ENCODE data around the gene ADAM17.

Gene ADAM17

DNA sequence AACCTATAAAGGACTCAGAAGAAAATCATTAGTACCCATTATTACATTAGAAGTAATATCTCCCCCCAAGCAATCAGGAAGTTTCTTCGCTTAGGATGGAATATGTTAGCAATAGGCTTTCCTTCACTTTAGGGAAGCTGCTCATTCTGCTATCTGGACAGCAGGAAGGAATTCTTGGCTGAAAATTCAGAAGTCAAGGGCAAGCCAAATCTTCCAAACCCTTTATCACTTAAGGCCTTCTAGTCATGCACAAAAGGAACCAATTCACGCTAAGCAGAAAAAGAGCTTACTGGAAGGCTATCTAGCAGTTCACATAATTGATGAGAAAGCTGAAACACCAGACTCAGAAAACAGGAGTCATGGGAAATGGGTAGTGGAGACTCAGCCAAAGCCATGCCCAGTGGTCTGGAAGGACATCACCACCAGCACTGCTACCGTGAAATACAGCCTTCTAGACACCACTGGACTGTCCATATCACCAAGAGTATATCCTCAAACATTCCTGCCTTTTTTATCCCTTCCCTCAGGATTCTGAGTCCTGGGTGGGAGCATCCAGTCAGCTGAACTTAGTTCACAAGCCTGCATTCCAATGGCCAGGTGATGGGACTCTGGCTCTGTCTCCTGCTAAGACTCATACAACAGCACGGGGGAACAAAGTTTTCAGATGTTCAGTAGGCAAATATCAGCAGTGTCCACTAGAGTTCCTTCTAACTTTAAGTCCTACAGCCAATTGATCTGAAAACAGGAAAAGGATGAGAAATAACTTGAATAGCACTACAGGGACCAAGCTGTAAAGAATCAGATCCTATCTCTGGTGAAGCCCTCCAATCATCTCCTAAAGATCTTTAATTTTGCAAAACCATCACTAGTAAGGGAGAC is 14.8 kb upstream of the ADAM17 start:
- POLR2A ChIA-PET: interaction anchor here (0.7 kb wide), 1 partner anchor 11 kb away, joined by 4 read pairs; no protein-coding TSS in a partner anchor
- no peak for DNase-seq (ENCODE audit: extremely low spot score)
- CTCF ChIA-PET: interaction anchor here (0.8 to 2.5 kb wide), 8 partner anchors 9 to 55 kb away, joined by 3 to 7 read pairs (median 4); partner anchors contain the start of gene ADAM17
- TF ChIP-seq, protein P1, sequence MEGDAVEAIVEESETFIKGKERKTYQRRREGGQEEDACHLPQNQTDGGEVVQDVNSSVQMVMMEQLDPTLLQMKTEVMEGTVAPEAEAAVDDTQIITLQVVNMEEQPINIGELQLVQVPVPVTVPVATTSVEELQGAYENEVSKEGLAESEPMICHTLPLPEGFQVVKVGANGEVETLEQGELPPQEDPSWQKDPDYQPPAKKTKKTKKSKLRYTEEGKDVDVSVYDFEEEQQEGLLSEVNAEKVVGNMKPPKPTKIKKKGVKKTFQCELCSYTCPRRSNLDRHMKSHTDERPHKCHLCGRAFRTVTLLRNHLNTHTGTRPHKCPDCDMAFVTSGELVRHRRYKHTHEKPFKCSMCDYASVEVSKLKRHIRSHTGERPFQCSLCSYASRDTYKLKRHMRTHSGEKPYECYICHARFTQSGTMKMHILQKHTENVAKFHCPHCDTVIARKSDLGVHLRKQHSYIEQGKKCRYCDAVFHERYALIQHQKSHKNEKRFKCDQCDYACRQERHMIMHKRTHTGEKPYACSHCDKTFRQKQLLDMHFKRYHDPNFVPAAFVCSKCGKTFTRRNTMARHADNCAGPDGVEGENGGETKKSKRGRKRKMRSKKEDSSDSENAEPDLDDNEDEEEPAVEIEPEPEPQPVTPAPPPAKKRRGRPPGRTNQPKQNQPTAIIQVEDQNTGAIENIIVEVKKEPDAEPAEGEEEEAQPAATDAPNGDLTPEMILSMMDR (IDR thresholded peaks at IDR 0.05; ENCODE audit: control extremely low read depth, extremely low read depth, low read depth, missing control alignments): no peak

DNA sequence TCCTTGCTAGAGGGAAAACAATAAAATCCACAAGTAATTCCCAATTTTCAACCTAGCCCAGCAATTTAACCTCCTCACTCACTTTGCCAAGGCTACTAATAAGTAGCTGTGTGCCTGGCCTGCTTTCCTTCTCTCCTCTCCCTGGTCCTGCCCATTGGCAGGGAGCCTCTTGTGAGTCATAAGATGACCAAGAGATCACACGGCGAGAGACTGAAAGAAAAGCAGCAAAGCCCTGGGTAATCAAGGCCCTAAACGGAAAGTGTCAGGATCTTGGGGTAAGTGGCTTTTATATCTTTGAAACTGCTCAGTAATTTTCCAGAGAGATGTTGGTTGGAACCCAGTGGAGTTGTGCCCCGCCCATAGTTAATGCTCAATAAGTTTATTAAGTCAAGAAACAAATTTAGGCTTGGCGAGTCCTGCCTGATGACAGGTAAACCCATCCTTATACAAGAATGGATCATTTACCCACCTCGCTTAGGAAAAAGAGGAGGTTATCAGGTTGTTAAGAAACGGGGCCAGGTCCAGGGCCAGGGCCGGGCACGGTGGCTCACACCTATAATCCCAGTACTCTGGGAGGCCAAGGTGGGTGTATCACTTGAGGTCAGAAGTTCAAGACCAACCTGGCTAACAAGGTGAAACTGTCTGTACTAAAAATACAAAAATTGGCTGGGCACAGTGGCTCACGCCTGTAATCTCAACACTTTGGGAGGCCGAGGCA is 10.0 kb upstream of the ADAM17 start:
- CTCF ChIA-PET: no interaction called here
- DNase-seq (ENCODE audit: extremely low spot score): no peak
- TF ChIP-seq, protein P1 (IDR thresholded peaks at IDR 0.05; ENCODE audit: control extremely low read depth, extremely low read depth, low read depth, missing control alignments): no peak
- POLR2A ChIA-PET: no interaction called here

DNA sequence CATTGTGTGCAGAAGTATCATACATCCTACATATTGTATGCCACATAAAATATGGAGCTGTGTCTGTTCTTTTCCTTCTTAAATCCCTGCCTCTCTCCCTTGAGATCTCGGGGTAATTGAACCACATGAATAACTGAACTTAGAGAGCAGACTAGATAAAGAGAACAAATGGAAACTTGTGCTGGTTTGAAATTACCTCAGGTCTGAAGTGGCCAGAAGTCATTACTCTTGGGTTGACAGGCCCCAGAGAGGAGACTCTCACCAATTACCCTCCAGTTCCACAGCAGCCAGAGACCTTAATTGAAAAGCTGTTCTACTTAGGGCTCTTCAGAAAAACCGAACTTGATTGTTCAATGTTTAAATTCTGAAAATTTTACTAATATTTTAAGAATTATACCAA is 5.0 kb upstream of the ADAM17 start:
- ChIA-PET CTCF (interaction anchor here (1.3 to 2.0 kb wide), 3 partner anchors 10 to 59 kb away, joined by 3 to 6 read pairs (median 5); no protein-coding TSS in a partner anchor), POLR2A (no interaction called here)
- no peak for DNase-seq (ENCODE audit: extremely low spot score)
- TF ChIP-seq, protein P1 (IDR thresholded peaks at IDR 0.05; ENCODE audit: control extremely low read depth, extremely low read depth, low read depth, missing control alignments): no peak

DNA sequence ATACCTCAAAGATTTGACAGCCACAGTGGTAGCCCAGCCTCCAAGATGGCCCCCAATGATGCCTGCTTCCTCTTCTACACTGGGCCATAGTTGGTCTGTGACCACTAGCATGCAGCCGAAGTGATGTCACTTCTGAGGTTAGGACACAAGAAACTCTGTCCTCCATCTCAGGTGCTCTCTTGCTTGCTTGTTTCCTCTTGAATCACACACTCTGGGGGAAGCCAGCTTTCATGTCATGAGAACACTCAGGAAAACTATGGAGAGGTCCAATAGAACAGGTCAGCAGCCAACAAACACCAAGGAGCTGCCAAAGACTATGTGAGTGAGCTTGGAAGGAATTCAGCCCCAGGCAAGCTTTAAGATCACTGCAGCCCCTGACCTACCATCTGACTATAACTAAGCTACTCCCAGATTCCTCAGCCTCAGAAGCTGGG is 3.3 kb upstream of the ADAM17 start:
- DNase-seq (ENCODE audit: extremely low spot score): no peak
- CTCF ChIA-PET: interaction anchor here (0.9 to 1.3 kb wide), 3 partner anchors 9 to 12 kb away, joined by 3 to 6 read pairs (median 4); no protein-coding TSS in a partner anchor
- POLR2A ChIA-PET: no interaction called here
- TF ChIP-seq, protein P1 (IDR thresholded peaks at IDR 0.05; ENCODE audit: control extremely low read depth, extremely low read depth, low read depth, missing control alignments): no peak

DNA sequence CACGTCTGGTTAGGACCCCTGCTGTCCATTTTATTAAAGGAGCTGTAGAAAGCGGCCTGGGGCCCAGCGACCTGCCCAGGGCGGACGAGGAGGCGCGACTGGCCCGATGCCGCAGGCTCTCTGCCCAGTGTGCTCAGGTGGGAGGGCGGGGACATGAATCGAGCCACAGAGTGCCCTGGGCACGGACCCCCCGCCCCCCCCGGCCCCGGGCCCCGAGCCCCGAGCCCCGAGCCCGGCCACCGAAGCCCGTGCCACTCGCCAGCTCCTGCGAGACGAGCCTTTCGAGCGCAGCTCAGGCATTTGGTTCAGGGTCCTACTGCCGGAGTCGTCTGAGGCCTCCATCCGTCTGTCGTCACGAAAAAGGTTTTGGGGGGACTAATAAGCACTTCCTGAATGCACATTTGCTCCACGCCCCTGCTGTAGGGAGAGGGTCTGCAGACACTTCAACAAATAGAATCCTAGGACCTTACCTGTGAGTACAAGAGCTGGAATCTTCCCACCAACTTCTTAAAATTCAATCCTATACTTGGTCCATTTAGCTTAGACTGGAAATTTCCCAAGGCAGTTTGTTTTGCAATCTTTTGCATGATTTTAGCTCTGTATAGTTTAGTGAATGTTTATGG is 602 bp upstream of the ADAM17 start:
- POLR2A ChIA-PET: interaction anchor here (0.9 to 2.0 kb wide), 3 partner anchors 20 to 892 kb away, joined by 3 to 12 read pairs (median 4); partner anchors contain the start of genes ODC1 and YWHAQ
- no peak for DNase-seq (ENCODE audit: extremely low spot score)
- TF ChIP-seq, protein P1 (IDR thresholded peaks at IDR 0.05; ENCODE audit: control extremely low read depth, extremely low read depth, low read depth, missing control alignments): no peak
- CTCF ChIA-PET: interaction anchor here (0.8 to 2.9 kb wide), 20 partner anchors 11 to 258 kb away, joined by 3 to 16 read pairs (median 4); partner anchors contain the start of genes ITGB1BP1 and YWHAQ

DNA sequence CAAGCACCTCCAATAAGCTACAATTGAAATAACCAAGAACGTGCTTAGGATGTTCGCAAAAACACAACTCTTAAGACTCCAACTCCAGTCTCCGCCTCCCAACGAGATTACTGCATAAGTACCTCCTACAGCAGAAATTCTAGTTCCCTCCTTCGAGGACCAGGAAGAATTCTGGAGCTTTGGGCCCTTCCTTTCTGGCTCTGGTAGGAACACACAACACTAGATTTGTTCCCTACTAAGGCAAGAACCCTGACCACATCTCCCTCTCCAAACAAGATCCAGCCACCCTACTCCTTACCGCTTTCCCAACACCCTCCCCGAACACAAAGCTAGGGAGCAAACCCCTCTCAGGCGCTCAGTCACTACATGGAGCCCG is 721 bp downstream of the ADAM17 start:
- TF ChIP-seq, protein P1 (IDR thresholded peaks at IDR 0.05; ENCODE audit: control extremely low read depth, extremely low read depth, low read depth, missing control alignments): no peak
- ChIA-PET POLR2A (interaction anchor here (2.0 kb wide), 1 partner anchor 76 kb away, joined by 12 read pairs; the partner anchor contains the start of gene YWHAQ), CTCF (interaction anchor here (1.0 to 2.9 kb wide), 13 partner anchors 10 to 216 kb away, joined by 3 to 16 read pairs (median 5); partner anchors contain the start of gene YWHAQ)
- no peak for DNase-seq (ENCODE audit: extremely low spot score)
